SK-N-SH treated with all-trans-retinoic acid at 6 μM for 48 hours (cell line): ENCODE measurements around the gene NOS3.

Experiments
- ATAC-seq: fragments of 200-7000 bp; cut with Tn5 transposase; 3 replicates; pipeline ENCODE4 v1.9.1; 2020; ENCODE audit warnings: mild to moderate bottlenecking, moderate library complexity
- ARNTL ChIP-seq: fragments of 450-650 bp; formaldehyde crosslinking; IDR thresholded peaks from 2 replicates; pipeline ENCODE4 v1.5.0; 2020; ENCODE audit warnings: low read depth, mild to moderate bottlenecking, moderate library complexity, borderline replicate concordance
- BACH2 ChIP-seq: fragments of 250-450 bp; sonication (Bioruptor Pico); IDR thresholded peaks from 2 replicates; pipeline ENCODE4 v1.9.0; 2021; ENCODE audit warnings: mild to moderate bottlenecking, borderline replicate concordance
- CSDC2 ChIP-seq: fragments of 250-450 bp; sonication (Bioruptor Pico); IDR thresholded peaks from 2 replicates; pipeline ENCODE4 v1.5.0; 2020; ENCODE audit warnings: mild to moderate bottlenecking, moderate library complexity
- GLIS3 ChIP-seq: fragments of 250-450 bp; sonication (Bioruptor Pico); IDR thresholded peaks from 2 replicates; pipeline ENCODE4 v1.5.0; 2020; ENCODE audit warnings: mild to moderate bottlenecking, moderate library complexity
- ISL1 ChIP-seq: fragments of 250-450 bp; sonication (Bioruptor Pico); IDR thresholded peaks from 2 replicates; pipeline ENCODE4 v2.1.2; 2022; ENCODE audit warnings: mild to moderate bottlenecking, moderate library complexity
- PATZ1 ChIP-seq: fragments of 250-450 bp; sonication (Bioruptor Pico); IDR thresholded peaks from 2 replicates; pipeline ENCODE4 v1.8.0; 2020; ENCODE audit warnings: mild to moderate bottlenecking, moderate library complexity, borderline replicate concordance
- PPARA ChIP-seq: fragments of 250-450 bp; sonication (Bioruptor Pico); IDR thresholded peaks from 2 replicates; pipeline ENCODE4 v1.5.0; 2020; ENCODE audit warnings: mild to moderate bottlenecking, borderline replicate concordance
- RARB ChIP-seq: fragments of 250-450 bp; sonication (Bioruptor Pico); IDR thresholded peaks from 2 replicates; pipeline ENCODE4 v1.8.0; 2021; ENCODE audit warnings: mild to moderate bottlenecking, moderate library complexity
- TOX ChIP-seq: fragments of 250-450 bp; sonication (Bioruptor Pico); IDR thresholded peaks from 2 replicates; pipeline ENCODE4 v1.8.0; 2021; ENCODE audit warnings: mild to moderate bottlenecking, moderate library complexity, borderline replicate concordance
- ZFP3 ChIP-seq: fragments of 250-450 bp; sonication (Bioruptor Pico); IDR thresholded peaks from 2 replicates; pipeline ENCODE4 v1.5.0; 2020; ENCODE audit warnings: mild to moderate bottlenecking, moderate library complexity
- ZFP30 ChIP-seq: fragments of 450-650 bp; formaldehyde crosslinking; IDR thresholded peaks from 2 replicates; pipeline ENCODE4 v1.5.0; 2022; ENCODE audit warnings: mild to moderate bottlenecking, moderate library complexity
- ZNF565 ChIP-seq: fragments of 450-650 bp; formaldehyde crosslinking; conservative IDR thresholded peaks from 2 replicates; pipeline ENCODE4 v1.5.0; 2020; ENCODE audit warnings: low read depth, mild to moderate bottlenecking, moderate library complexity
- ZNF70 ChIP-seq: fragments of 450-650 bp; formaldehyde crosslinking; IDR thresholded peaks from 2 replicates; pipeline ENCODE4 v1.5.0; 2020; ENCODE audit warnings: mild to moderate bottlenecking, moderate library complexity
- ZNF8 ChIP-seq: fragments of 450-650 bp; formaldehyde crosslinking; IDR thresholded peaks from 2 replicates; pipeline ENCODE4 v1.5.0; 2020; ENCODE audit warnings: mild to moderate bottlenecking, moderate library complexity
- TF ChIP-seq, protein P1 (sequence below): fragments of 250-450 bp; sonication (Bioruptor Pico); IDR thresholded peaks from 2 replicates; pipeline ENCODE4 v1.5.1; 2021; ENCODE audit warnings: mild to moderate bottlenecking, moderate library complexity
- TF ChIP-seq, protein P2 (sequence below): fragments of 250-450 bp; sonication (Bioruptor Pico); IDR thresholded peaks from 2 replicates; pipeline ENCODE4 v1.5.1; 2020; ENCODE audit warnings: low read depth, mild to moderate bottlenecking, moderate library complexity
- TF ChIP-seq, protein P3 (sequence below): fragments of 250-450 bp; sonication (Bioruptor Pico); IDR thresholded peaks from 2 replicates; pipeline ENCODE4 v1.5.0; 2020; ENCODE audit warnings: mild to moderate bottlenecking, moderate library complexity

The NOS3 gene

GRCh38 chr7:151003572-151003971, 12.8 kb downstream of the NOS3 start:
- TF ChIP-seq, protein P1, sequence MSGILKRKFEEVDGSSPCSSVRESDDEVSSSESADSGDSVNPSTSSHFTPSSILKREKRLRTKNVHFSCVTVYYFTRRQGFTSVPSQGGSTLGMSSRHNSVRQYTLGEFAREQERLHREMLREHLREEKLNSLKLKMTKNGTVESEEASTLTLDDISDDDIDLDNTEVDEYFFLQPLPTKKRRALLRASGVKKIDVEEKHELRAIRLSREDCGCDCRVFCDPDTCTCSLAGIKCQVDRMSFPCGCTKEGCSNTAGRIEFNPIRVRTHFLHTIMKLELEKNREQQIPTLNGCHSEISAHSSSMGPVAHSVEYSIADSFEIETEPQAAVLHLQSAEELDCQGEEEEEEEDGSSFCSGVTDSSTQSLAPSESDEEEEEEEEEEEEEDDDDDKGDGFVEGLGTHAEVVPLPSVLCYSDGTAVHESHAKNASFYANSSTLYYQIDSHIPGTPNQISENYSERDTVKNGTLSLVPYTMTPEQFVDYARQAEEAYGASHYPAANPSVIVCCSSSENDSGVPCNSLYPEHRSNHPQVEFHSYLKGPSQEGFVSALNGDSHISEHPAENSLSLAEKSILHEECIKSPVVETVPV = no peak
- TF ChIP-seq ZNF8 (no peak), TOX (CRISPR knock-in tag) (no peak), CSDC2 (CRISPR knock-in tag) (no peak), ZFP30 (CRISPR knock-in tag) (no peak)
- TF ChIP-seq, protein P2, sequence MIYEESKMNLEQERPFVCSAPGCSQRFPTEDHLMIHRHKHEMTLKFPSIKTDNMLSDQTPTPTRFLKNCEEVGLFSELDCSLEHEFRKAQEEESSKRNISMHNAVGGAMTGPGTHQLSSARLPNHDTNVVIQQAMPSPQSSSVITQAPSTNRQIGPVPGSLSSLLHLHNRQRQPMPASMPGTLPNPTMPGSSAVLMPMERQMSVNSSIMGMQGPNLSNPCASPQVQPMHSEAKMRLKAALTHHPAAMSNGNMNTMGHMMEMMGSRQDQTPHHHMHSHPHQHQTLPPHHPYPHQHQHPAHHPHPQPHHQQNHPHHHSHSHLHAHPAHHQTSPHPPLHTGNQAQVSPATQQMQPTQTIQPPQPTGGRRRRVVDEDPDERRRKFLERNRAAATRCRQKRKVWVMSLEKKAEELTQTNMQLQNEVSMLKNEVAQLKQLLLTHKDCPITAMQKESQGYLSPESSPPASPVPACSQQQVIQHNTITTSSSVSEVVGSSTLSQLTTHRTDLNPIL (CRISPR knock-in tag) = no peak
- no peak for ATAC-seq

DNA sequence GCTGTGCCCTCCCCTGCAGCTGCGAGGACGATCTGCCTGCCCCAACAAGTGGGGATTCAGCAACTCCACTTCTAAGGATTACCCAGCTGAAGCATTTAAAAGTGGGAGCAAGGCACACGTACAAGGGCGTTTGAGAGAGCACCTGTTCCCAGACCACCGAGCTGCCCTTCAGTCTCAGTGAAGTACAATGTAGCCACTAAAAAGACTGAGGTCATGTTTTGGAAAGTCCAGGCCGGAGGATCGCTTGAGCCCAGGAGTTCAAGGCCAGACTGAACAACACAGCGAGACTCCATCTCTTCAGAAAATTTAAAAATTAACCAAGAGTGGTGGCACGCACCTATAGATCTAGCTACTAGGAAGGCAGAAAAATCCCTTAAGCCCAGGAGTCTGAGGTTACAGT, 14.7 kb downstream of the NOS3 start:
- no peak for TF ChIP-seq ZFP3 (CRISPR knock-in tag)
- TF ChIP-seq CSDC2 (CRISPR knock-in tag) = no peak
- no peak for TF ChIP-seq BACH2
- no peak for TF ChIP-seq RARB (CRISPR knock-in tag)
- no peak for TF ChIP-seq ARNTL (CRISPR knock-in tag)
- TF ChIP-seq ISL1 (CRISPR knock-in tag) = no peak
- TF ChIP-seq, protein P3, sequence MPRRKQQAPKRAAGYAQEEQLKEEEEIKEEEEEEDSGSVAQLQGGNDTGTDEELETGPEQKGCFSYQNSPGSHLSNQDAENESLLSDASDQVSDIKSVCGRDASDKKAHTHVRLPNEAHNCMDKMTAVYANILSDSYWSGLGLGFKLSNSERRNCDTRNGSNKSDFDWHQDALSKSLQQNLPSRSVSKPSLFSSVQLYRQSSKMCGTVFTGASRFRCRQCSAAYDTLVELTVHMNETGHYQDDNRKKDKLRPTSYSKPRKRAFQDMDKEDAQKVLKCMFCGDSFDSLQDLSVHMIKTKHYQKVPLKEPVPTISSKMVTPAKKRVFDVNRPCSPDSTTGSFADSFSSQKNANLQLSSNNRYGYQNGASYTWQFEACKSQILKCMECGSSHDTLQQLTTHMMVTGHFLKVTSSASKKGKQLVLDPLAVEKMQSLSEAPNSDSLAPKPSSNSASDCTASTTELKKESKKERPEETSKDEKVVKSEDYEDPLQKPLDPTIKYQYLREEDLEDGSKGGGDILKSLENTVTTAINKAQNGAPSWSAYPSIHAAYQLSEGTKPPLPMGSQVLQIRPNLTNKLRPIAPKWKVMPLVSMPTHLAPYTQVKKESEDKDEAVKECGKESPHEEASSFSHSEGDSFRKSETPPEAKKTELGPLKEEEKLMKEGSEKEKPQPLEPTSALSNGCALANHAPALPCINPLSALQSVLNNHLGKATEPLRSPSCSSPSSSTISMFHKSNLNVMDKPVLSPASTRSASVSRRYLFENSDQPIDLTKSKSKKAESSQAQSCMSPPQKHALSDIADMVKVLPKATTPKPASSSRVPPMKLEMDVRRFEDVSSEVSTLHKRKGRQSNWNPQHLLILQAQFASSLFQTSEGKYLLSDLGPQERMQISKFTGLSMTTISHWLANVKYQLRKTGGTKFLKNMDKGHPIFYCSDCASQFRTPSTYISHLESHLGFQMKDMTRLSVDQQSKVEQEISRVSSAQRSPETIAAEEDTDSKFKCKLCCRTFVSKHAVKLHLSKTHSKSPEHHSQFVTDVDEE (CRISPR knock-in tag) = no peak
- no peak for ATAC-seq

DNA sequence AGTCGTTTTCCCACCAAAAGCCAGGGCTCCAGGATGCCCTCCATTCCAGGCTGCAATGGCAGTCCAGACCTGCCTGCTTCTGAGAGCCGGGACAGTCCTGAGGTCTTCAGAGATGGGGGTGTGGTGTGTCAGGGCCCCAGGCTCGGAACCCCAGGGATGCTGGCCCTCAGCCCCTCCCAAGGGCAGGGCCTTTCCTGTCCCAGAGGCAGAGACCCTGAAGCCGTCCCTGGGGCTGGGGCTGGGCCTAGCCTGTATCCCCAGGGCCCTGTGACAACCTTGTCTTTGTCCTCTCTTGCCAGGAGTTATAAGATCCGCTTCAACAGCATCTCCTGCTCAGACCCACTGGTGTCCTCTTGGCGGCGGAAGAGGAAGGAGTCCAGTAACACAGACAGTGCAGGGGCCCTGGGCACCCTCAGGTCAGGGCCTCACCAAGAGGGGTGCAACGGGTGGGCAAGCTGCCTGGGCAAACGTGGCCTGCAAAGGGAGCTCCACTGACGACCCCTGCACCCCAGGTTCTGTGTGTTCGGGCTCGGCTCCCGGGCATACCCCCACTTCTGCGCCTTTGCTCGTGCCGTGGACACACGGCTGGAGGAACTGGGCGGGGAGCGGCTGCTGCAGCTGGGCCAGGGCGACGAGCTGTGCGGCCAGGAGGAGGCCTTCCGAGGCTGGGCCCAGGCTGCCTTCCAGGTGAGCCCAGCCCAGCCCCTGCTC, 15.9 kb downstream of the NOS3 start:
- TF ChIP-seq ZNF565 (CRISPR knock-in tag) (no peak), ARNTL (CRISPR knock-in tag) (no peak), GLIS3 (CRISPR knock-in tag) (no peak), TOX (CRISPR knock-in tag) (no peak), RARB (CRISPR knock-in tag) (no peak), PATZ1 (CRISPR knock-in tag) (no peak)
- TF ChIP-seq, protein P3 (CRISPR knock-in tag) = no peak
- ATAC-seq = no peak

GRCh38 chr7:151007469-151007898, 16.7 kb downstream of the NOS3 start:
- ATAC-seq = peak; percentile 21
- TF ChIP-seq RARB (CRISPR knock-in tag) (no peak), ZFP3 (CRISPR knock-in tag) (no peak), GLIS3 (CRISPR knock-in tag) (no peak), ZNF8 (no peak), ZFP30 (CRISPR knock-in tag) (no peak), ZNF70 (CRISPR knock-in tag) (no peak), ISL1 (CRISPR knock-in tag) (no peak), PPARA (no peak), BACH2 (no peak), TOX (CRISPR knock-in tag) (no peak)
- TF ChIP-seq, protein P2 (CRISPR knock-in tag) = no peak
- TF ChIP-seq, protein P3 (CRISPR knock-in tag) = no peak
